HG03439 (cell line): ENCODE results near the gene INIP.

Experiments
- ATAC-seq: cut with Tn5 transposase; IDR thresholded peaks from one replicate; pipeline ENCODE4 v1.9.1; 2021; ENCODE audit warnings: mild to moderate bottlenecking, moderate library complexity; ENCODE audit not compliant: unreplicated experiment

The INIP gene

GRCh38 chr9:112717661-112718331 lies at the start of gene INIP:
INIP (minus strand) TSS chr9:112718117; CDS start chr9:112716485, 1,632 bp downstream.
- peak; percentile 93 for ATAC-seq

- ATAC-seq: no peak
These were observed 47.4 kb upstream of the INIP start for GRCh38 chr9:112765281-112765680.

DNA sequence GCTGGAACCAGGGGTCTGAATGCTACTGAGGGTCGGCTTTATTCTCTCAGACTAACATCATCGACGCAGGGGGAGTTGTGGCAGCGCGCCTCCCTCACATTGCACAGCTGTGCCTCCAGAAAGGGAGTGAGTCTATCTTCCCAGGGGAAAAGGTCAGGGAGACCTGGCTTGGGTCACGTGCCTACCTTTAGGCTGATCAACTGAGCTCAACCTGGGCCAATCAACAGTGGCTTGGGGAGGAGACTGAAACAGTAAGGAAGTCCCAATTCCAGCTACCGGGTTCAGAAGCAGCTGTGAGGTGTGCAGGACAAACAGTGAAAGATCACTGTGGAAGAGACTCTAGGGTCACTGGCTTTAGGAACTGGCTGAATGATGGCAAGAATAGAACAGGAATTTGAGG lies 46.9 kb upstream of the INIP start:
- ATAC-seq: no peak

DNA sequence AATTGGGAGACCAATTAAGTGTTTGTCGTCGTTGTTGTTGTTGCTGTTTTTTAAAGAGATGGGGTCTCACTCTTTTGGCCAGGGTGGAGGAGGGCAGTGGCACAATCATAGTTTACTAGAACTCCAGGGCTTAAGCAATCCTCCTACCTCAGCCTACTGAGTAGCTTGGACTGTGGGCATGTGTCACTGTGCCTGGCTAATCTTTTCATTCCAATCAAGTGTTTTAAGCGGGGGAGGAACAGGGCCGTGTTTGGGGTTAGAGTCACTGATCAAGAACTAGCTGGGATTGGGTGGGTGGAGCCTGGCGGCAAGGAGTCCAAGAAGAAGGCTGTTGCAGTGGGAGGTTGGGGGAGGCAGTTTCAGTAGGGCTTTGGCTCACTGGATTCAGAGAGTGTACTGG lies 46.4 kb upstream of the INIP start:
- no peak for ATAC-seq

GRCh38 chr9:112762726-112763518 lies 45.0 kb upstream of the INIP start:
- no peak for ATAC-seq

GRCh38 chr9:112761912-112762655 lies 44.2 kb upstream of the INIP start:
- no peak for ATAC-seq

GRCh38 chr9:112760821-112761220 lies 42.9 kb upstream of the INIP start:
- ATAC-seq: no peak

GRCh38 chr9:112757940-112758339 lies 40.0 kb upstream of the INIP start:
- ATAC-seq: no peak

- ATAC-seq: no peak
These were observed 39.5 kb upstream of the INIP start for GRCh38 chr9:112757282-112757883.

DNA sequence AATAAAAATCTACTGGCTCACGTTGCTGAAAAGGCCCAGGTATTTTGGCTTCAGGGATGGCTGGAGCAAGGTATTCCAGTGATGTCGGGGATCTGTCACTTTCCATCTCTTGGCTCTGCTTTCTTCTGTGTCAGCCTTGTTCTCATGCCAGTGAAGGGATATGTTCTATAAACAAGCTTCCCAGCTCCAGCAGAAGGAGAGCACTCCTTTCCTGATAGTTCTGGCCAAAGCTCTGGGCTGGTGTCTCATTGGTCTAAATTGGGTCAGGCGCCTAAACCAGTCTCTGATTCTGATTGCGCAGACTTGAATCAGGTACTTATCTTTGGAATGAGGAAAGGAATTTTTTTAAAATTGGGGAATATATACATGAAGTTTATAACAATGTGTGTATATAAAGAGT lies 37.8 kb upstream of the INIP start:
- no peak for ATAC-seq

DNA sequence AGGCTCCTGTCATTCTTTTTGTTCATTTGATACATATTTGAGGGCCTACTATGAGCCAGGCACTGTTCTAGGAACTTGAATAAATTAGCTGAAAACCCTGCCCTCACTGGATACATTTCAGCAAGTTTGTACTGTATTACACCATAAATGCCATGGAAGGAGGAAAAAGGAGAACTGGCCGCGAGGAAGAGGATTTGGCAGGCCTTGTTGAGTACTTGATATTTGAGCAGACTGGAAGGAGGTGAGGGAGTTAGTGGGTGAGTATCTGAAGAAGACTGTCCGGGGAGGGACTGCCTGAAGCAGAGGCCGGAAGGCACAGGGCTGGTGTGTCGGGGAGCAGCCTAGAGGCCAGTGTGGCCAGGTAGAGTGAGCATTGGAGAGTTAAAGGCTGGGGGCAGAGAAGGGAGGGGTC lies 37.1 kb upstream of the INIP start:
- ATAC-seq: no peak

DNA sequence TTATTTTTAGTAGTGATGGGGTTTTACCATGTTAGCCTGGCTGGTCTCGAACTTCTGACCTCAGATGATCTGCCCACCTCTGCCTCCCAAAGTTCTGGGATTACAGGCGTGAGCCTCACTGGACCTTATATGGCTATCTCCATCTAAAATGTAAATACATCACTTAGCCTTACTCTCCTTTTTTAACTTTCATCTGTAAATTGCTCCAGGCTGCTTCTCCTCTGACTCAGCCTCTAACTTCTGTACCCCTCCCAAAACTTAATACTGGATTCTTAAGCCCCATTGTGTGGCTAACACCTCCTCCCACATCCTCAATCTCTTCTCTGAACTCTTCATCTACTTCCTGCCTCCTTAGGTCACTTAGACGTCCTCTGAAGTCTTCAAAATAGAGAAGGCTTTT lies 36.7 kb upstream of the INIP start:
- no peak for ATAC-seq

DNA sequence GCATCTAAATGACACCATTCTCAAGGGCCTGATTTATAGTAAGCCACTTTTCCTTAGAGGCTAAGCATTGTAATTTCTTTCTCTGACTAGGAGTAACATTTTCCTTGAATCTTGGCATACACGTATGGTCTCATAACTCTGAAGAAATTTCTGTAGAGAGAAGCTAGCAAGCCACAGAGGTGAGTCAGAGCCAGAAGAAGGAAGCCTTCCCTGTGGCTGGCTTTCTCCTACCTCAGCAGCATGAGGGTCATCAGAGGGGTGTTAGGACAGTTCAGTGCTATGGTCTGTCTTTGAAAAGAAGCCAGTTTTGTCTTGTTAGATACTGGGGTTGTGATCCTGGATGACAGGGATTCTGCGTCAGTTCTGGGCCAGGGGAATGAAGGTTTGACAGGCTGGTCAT lies 35.8 kb upstream of the INIP start:
- no peak for ATAC-seq

DNA sequence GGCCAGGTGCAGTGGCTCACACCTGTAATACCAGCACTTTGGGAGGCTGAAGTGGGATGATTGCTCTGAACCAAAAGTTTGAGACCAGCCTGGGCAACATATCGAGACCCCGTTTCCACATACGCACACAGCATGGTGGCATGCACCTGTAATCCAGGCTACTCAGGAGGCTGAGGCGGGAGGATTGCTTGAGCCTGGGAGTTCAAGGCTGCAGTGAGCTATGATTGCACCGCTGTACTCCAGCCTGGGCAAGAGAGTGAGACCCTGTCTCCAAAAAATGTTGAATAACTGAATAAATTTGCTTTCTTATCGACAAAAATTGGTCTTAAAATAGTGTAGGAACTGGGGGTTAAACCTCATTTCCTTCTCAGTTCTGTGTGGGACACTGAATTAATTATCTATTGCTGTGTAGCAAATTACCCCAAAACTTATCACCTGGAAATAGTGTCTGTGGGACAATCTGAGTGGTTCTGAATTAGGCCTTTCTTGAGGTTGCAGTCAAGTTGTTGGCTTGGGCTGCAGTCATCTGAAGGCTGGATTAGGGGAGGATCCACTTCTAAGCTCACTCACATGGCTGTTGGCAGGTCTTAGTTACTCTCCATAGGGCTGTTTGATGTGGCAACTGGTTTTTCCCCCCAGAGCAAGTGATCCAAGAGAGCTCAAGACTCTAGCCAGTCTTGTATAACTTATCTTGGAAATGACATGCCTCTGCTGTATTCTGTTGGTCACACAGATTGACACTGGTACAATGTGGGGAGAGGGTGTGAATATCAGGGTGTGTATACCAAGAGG lies 34.6 kb upstream of the INIP start:
- ATAC-seq: no peak

GRCh38 chr9:112751056-112751795 lies 33.3 kb upstream of the INIP start:
- ATAC-seq: peak; percentile 36

GRCh38 chr9:112750764-112751055 lies 32.8 kb upstream of the INIP start:
- no peak for ATAC-seq

DNA sequence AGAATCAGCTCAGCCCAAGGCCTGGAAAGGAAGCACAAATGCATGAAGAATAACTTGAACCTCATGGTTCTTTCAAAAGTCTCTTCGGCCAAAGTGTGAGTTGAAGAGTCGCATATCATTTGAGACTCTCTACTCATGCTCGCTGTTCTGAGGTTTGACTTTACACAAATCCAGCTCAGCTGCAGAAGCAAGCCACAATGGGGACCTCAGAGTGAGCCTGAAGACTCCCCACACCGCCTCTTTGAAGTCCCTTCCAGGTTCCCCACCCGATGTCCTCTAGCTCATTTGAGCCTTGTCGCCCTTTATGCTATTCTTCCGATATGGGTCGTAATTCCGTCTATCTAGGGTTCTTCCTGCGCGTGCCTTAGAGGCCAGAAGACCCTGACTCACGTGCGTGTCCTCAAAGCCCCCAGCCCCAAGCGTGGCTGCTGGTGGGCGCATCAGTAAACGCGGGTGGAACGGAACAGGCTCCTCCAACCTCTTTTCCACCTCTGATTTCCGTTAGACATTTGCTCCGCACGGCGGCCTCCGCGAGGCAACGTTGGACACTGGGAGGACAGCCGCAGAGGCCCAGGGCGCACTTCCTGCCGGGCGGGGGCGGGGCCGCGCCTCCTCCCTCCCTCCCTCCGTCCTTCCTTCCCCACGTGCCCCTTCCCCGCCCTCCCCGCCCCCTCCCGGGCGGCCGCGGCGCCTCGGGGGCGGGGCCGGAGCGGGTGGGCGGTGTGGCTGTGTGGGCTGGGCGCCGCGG lies 32.3 kb upstream of the INIP start, which contains the start of gene SNX30:
TSS of gene SNX30 (plus strand) at position 745 of the 748 bp plus-strand sequence. CDS start 242 bp downstream, outside the sequence.
- peak; percentile 78 for ATAC-seq

GRCh38 chr9:112747094-112747493 lies 29.2 kb upstream of the INIP start:
- no peak for ATAC-seq

DNA sequence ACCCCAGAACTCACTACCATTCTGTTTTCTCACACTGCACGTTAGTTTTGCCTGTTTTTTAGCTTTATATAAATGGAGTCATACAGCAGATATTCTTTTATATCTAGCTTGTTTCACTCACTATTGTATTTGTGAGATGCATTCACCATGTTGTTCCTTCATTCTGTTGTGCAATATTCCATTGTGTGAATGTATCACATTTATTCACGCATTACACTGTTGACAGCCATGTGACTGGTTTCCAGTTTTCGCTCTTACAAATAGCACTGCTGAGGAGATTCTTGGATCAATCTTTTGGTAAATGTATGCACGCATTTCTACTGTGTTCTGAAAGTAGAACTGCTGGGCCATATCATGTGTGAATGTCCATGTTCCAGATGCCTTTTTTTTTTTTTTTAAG lies 26.3 kb upstream of the INIP start:
- no peak for ATAC-seq
